Measurements from ENCODE around the gene MPZL2.

MPZL2 gene

DNA sequence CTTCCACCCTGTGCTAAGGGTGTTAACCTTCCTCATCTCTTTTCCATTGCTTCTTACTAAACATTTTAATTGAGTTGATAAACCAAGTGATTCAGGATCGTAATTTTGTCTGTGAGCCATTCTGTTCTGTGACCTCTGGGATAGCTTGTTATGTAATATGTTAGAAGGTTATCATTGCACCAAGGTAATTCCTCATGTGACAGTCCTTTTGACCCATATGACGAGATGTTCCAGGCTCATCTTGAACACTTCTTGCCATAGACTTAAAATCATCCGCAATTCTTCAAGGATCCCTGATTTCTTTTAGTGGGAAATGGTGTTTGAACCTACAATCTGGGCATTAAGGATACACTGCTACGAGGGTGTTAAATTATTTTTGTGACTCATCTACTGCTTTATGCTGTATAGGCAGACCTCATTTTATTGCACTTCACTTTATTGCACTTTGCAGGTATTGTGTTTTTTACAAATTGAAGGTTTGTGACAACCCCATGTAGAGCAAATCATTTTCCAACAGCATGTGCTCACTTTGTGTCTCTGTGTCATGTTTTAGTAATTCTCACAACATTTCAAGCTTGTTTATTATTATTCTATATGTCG, 19.0 kb upstream of the MPZL2 start:
- no peak for DNase-seq

DNA sequence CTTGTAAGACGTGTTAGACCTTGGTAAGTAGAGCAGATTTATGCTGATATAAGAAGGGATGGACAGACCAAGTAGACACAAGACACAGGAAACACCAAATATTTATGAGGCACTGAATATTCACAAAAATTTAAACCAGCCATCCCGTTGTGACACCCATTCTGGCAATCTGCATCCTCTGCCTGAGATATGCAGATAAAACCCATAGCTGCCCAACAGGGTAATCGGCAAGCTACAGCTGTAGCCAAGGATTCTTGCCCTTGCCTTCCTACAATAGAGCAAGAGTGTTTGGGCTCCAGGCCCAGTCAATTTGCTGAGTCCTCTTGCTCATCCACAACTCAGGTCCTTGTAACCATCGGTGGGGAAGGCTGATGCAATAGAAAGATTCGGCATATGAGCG, 18.5 kb upstream of the MPZL2 start:
- no peak for DNase-seq

DNA sequence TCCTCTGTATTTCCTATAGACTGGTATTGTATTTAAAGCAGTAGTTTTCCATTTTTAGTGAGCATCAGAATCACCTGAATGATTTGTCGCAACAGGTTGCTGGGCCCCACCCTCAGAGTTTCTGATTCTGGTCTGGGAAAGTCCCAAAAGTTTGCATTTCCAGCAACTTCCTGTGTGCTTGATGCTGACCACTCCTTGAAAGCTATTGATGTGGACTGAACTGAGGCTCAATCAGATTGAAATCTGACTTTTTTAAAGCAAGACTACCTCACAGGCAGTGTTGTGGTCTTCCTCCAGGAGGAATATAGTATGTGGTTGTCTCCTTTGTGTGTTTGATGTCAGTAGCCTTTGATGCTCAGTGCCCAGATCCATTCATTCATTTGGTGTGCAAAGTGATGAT, 17.2 kb upstream of the MPZL2 start:
- peak; percentile 23 for DNase-seq

DNA sequence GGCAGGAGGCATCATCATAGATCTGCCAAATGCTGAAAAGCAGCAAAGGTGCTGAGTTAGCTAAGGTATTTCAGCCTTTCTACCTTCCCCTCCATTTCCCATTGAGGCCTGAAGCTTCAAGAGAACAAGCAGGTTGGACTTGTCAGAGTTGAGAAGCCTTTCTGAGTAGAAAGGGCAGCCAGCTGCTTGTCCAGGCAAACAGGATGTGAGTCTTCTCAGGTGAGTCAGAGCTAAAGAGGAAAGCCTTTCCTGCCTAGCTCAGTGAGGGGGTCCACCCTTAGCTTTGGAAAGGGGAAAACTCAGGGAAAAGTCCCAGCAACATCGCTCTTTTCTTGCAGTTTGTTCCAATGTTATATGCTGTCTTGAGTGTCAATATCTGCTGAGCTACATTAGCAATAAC, 13.2 kb upstream of the MPZL2 start:
- no peak for DNase-seq

DNA sequence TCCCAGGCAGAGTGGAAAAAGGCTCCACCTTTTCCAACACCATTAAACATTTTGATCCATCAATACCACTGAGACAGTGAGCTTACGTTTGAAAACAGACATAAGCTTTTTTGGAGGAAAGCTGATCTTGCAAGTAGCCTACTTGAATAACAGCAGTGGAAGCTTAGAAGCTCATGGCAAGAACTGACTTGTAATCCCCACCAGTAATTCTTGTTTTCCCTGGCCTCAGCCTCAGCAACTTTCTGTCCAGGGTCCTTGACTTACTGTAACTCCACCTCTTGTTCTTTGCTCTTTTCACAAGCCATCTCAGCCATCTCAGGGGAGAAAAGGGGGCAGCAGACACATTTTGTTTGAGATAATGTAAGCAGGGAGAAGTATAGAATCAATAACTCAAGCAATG, 12.3 kb upstream of the MPZL2 start:
- DNase-seq, result no peak

DNA sequence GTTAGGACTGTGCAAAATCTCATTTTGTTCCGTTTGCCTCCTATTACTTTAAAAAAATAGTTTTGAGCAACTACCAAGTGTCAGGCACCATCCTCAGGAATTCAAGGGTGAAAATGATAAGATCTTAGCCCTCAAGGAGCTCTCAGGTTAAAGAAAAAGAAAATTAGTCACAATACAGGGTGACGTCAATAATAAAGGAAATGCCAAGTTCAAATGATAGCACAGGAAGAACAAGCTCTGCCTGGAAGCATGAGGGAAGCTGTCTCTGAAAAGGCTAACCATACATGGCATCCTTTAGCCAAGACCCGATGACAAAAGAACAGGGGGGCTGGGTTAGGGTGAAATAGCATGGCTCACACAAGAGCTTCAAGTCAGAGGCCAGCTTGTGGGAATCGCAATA, 11.1 kb upstream of the MPZL2 start:
- no peak for DNase-seq

DNA sequence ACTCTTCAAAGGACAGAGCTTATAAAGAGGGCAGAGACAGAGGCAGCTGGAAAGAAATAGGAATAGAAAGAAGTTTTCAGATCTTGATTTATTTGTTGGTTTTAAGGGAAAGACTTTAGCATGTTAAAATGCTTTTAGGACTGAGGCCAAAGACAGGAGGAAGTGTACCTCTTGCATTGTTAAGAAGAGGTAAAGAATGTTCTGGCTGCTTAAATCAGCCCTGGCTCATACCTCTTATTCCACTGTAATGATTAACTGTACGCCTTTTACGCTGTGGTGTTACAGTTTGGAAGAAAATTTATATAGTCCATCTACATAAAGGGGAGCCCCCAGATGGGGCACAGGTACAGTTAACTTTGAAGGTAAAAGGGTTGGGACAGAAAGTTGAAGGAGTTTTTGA, 10.1 kb upstream of the MPZL2 start:
- DNase-seq, result no peak

DNA sequence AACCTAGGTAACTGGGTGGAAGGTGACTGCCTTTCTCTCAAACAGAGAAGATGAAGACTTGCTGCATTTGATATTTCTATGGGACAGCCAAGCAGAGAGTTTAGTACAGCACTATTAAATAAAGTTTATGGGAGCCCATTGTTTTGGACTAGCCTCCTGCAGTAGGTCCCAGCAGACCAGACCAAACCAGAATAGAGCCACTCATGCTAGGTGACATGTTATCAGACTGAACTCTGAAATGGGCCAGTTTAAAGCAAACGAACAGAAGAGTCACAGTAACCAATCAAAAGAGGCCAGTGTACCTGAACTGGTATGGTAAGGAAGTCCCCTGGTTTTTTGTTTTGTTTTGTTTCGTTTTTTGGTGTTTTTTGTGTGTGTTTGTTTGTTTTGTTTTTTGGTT, 7.9 kb upstream of the MPZL2 start:
- DNase-seq, result no peak

DNA sequence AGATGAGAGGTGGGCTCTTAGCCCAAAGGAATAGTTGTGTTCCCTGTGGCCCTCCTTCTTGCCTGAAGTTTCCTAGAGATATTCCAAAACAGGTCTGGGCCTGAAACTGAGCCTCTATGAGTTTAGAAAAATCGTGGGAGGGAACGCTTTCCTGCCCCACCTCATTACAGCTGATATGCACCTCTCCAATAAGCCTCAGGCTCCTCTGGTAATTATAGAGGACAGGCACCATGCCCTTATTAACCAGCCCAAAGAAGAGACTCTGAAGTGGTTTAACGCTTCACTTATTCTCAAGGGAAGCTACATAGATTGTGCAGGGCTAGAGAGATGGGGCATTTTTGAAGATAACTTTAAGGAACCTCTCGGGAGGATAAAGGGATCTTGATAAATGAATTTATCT, 3.4 kb upstream of the MPZL2 start:
- DNase-seq, result no peak

DNA sequence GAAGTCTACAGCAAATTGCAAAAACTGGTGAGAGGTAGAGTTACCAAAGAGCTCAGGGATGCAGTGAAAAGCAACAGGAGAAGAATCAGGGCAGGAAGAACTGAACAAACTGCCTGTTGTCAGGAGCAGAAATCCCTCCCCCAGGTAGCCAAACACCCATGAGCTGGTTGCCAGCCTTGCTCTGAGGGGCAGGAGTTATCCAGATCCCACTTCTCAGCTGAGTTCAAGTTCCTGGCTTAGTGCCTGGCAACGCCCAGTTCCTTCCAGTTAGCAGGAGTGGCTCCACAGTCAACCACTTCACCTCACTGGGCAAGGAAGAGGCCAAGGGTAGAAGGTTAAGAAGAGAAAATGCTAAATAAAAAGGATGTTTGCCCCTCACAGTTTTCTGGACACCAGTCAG, 1.9 kb upstream of the MPZL2 start:
- DNase-seq, result no peak

DNA sequence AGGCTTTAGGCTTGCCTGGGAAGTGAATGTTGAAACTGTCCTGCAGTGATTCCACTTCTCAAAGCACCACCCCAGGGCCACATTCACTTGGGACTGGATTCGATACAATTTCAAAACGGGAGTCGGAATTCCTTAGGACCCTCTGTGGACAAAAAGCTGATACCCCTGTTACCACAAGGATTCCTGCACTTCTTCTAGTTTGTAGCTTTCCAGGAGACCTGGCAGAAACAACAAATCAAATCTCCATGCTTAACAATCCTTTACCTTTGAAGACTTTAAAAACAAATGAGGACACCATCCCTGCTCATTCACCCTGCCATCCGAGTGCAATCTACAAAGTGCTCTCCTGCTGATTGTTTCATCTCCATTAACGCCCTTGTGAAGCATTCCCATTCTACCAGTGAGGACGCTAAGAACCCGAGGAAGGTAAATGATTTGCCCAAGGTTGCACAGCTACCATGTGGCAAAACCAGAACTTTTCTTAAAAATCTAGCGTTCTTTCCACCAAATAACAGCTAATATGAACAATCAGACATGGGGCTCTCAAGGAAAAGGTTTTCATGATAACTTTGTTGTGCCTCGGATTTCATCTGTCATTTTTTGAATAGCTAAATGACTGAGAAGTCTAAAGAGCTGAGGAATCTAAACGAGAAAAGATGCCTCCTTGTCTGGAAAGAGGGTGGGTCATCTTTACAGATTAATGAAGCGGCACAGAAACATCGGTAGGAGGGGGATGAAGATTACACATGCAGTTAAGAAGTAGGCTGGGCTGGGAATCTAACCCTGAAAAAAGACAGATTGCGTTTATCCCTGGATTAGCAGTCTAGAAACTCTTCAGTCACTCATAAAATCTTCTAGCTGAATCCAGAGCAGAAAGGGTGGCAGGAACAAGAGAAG, 720 bp upstream of the MPZL2 start:
- no peak for DNase-seq

DNA sequence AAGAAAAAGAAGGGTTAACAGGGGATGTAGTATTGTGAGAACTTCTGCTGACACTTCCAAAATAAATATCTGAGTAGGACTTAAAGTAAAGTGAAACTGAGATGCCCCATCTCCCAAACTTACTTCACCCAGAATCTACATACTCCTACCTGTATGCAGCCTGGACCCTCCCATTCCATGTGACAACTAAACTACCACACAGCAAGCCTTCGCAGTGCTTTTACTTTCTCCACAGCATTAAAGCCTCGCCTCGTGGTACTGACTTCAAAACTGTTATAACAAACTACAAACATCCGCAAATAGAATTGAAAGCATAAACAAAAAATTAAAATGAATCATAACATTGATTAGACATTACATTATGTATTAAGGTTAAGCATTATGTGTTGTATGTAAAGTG, 985 bp downstream of the MPZL2 start:
- DNase-seq, result no peak

DNA sequence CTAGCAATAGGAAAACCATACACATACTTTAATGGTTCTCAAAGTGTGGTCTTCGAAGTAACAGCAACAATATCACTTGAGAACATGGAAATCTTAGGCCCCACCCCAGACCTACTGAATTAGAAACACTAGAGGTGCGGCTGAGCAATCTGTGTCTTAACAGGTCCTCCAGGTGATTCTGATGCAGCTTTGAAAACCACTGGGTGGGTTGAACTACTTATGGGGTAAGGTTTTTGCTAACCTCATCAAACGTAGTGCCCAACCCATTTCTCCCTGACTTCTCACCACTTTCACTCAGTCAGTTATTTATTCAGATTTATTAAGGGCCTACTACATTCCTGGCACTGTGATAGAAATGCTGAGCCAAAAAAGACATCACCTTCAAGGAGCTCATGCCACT, 3.7 kb downstream of the MPZL2 start:
- DNase-seq, result peak; percentile 32

DNA sequence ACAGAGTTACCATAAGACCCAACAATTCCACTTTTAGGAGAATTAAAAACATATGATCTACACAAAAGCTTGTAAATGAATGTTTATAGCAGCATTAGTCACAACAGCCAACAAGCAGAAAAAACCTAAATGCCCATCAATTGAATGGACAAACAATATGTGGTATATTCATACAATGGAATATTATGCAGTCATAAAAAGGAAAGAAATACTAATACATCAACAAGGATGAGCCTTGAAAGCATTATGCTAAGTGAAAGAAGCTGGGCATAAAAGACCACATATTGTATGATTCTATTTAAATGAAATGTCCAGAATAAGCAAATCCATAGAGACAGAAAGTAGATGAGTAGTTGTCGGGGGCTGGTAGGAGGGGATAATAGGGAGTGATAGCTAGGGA, 5.0 kb downstream of the MPZL2 start:
- no peak for DNase-seq

DNA sequence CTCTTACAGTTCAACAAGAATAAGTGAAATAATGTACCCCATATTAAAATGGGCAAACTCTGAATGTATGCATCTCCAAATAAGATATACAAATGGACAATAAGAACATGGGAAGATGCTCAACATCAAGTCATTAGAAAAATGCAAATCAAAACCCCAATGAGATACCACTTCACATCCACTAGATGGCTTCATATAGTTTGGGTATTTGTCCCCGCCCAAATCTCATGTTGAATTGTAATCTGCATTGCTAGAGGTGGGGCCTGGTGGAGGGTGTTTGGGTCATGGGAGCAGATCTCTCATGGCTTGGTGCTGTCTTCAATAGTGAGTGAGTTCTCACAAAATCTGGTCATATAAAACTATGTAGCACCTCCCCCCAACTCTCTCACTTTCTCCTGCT, 5.7 kb downstream of the MPZL2 start:
- no peak for DNase-seq

DNA sequence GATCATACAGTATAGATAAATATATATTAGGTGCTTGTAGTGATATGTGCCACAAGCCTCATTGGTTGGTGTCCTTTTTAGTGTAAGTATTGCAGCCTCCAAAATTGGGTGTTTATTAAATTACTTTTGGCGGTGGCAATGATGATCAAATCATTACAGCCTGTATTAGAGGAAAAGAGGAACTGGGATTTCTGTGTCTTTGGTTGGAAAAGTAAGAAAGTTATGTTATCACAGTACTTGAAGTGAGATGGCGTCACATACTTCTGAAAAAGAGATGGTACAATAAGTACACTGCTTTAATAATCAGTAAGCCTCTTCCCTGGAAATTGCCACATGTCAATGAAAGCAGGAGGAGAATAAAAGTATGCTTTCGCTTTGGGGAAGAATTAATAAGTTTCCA, 11.4 kb downstream of the MPZL2 start:
- no peak for DNase-seq

DNA sequence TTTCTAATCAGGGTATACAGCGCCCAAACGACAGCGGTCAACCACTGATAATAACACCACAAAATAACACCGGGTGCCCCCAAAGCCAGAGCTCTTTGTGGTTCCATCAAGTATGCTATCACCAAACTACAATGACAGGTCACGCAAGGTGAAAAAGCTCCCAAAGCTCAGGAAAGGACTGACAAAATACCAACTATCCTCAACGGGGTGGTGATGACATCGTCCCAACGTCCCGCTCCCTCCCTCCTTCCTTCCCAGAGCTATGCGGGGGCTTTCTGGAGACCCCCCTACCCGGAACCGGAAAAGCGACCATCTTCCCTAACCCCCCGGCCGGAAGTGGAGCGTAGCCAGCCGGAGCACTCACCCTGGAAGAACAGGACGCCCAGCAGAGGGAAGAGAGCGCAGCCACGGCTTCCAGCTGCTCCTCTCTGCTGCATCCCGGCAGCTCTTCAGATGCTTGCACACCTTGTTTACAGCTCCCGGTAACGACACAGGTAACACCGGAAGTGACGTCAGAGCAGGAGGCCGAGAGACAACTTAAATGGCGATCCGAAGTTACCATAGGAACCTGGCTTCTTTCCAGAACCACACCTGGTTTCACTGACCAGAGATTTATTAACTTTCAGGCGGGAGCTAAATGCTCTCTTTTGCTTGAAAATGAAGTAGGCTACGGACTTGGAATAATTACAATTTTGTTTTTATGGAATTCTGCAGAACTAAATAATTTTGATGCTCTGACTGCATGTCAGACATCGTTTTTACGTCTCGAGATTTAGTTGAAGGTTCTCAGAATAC, 12.0 kb downstream of the MPZL2 start, which contains the start of gene MPZL3:
Gene MPZL3 (minus strand): TSS at position 508 of the 795 bp plus-strand sequence. CDS start 71 bp downstream, at position 437.
- DNase-seq, result peak; percentile 90

DNA sequence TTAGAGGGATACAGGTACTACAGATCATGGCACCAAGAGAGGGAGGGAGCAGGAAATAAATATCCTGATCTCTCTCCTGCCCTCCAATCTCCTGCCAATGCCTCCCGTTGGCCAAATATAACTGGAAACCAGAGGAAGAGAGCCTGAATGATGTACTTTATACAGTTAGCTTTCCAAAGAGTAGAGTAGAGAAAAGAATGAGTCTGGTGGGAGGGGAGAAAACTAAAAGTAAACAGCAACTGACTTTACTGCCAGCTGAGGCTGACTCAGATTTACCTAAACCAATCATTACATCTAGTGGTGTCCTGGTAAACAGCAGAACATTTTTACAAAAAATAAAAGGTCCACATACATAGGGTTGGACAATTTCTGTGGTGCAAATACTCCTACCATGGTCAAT, 17.1 kb downstream of the MPZL2 start:
- DNase-seq, result no peak

DNA sequence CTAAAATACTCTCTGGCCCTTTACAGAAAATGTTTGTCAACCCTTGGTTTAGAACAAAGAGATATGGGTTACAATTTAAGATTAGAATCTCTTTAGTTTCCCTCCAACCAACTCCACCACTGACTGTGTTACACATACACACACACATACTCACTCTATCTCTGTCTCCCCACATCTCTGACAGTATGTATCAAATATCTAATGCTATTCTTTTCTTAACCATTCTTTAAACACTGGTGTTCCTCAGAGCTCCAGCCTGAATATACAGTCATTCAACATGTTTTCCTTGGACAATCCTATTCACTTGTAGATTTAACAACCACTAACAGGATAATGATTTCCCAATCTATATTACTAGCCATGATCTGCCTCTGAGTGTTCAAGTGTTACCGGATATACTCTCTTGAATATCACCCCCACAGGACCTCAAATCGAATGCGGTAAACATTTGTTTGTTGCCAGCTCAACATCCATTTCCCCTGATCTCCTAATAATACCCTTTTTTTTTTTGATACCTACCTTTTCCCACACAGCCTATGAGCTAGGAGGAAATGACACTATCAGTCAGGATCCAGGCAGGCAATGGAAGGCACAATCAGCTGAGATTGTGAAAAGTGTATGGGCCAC, 18.0 kb downstream of the MPZL2 start:
- no peak for DNase-seq

DNA sequence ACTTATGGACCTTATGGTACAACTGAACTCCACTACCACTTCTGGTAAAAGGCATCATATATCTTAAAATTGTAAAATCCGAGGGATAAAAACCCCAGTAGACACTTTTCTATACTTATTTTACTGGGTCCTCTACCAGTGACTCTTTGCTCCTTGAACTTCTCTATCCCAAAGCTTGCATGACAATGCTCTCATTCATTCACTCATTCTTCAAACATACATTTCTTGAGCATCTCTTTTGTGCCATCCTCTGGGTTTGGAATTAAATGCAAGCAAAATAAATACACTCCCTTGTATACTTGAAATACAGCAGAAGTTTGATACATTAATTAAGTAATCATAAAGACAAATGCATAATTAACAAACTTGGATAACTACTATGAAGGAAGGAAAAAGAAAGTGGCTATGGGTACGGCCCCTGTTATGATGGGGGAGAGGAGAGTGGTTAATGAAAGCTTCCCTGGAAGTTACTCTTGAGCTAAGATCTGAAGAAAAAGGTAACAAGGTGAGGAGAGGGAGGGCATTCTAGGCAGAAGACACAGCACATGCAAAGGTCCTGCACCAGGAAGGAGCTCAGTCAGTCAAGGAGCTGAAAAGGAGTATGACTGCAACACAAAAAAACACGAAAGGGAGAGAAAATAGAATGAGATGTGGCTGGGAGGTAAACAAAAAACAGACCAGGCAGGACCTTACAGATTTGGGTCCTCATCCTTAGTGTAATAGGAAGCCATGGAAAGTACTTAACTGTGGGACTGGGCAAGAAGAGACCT, 19.9 kb downstream of the MPZL2 start:
- DNase-seq, result no peak

DNA sequence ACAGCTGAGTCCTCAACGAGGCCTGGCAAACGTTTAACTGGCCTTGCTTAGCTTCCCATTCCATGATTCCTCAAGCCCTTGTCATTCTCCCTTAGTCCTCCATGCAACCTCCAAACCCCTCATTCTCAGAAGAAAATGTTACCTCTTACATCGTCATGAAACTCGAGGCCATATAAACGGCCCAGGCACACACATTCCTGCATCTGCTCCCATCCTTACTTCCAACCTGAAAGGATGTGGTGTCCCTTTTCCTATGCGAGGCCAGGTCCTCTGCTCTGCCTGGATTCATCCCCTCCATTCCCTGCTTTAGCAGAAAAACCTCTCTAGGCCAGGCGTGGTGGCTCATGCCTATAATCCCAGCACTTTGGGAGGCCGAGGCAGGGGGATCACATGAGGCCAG, 20.9 kb downstream of the MPZL2 start:
- DNase-seq, result no peak

DNA sequence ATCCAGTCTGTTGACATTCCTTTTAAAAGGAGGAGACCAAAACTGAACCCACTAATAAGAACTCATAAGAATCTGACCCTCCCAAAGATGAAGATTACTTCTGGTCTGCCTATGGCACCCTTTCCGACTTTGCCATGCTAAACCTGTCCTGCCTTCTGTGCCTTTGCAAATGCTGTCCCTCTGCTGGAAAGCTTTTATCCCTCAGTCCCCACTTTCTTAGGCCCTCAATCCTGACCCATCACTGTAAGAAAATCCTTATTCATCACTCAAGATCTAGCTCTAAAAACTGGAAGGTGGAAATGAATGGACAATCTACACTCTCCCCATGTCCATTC, 22.4 kb downstream of the MPZL2 start:
- DNase-seq, result no peak

Measured in central memory CD4-positive, alpha-beta T cell (primary cell).